Omental fat pad (tissue), 4 donors: ENCODE measurements around the gene KIF3A. TPM values are rescaled to one million over a fixed set of nuclear protein-coding genes. Genes with fewer than 3 reads are reported as not detected.

Experiments used
- ATAC-seq: fragments of 150-250 bp; one replicate; pipeline ENCODE4 v1.9.1; 2016; ENCODE audit warnings: mild to moderate bottlenecking, moderate library complexity; ENCODE audit not compliant: low FRiP score
- DNase-seq: peaks from one replicate; pipeline ENCODE4 v3.0.0-alpha.2; 2019; ENCODE audit warnings: low spot score
- total RNA-seq, 4 donors: library from RNA; depleted of rRNA; stranded (reverse); fragments of >200 nt; gene quantifications; one replicate each; pipeline ENCODE4 v1.1.0, GENCODE V29; 2016
- TF ChIP-seq, protein P1 (sequence below), 3 donors: fragments of 450-650 bp; IDR thresholded peaks; one replicate each; pipeline ENCODE4 v1.5.1; 2016 to 2017; ENCODE audit warnings: antibody characterized with exemption in 3 of 3, mild to moderate bottlenecking in 3 of 3, moderate library complexity in 2 of 3

The KIF3A gene
- total RNA-seq, 4 donors from 2014 or later = 4.4 to 10.4 (median 5.9) TPM

- TF ChIP-seq, protein P1, sequence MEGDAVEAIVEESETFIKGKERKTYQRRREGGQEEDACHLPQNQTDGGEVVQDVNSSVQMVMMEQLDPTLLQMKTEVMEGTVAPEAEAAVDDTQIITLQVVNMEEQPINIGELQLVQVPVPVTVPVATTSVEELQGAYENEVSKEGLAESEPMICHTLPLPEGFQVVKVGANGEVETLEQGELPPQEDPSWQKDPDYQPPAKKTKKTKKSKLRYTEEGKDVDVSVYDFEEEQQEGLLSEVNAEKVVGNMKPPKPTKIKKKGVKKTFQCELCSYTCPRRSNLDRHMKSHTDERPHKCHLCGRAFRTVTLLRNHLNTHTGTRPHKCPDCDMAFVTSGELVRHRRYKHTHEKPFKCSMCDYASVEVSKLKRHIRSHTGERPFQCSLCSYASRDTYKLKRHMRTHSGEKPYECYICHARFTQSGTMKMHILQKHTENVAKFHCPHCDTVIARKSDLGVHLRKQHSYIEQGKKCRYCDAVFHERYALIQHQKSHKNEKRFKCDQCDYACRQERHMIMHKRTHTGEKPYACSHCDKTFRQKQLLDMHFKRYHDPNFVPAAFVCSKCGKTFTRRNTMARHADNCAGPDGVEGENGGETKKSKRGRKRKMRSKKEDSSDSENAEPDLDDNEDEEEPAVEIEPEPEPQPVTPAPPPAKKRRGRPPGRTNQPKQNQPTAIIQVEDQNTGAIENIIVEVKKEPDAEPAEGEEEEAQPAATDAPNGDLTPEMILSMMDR (IDR thresholded peaks at IDR 0.05) = no peak
- ATAC-seq (no peak), DNase-seq (no peak)
Measured at GRCh38 chr5:132684922-132685720, 52.2 kb downstream of the KIF3A start.

- no peak for DNase-seq
- no peak for ATAC-seq
- TF ChIP-seq, protein P1 (IDR thresholded peaks at IDR 0.05) = no peak
Measured at GRCh38 chr5:132684491-132684890, 52.9 kb downstream of the KIF3A start.

GRCh38 chr5:132681983-132682382 is 55.4 kb downstream of the KIF3A start:
- no peak for DNase-seq
- TF ChIP-seq, protein P1 (IDR thresholded peaks at IDR 0.05) = no peak
- ATAC-seq = no peak

DNA sequence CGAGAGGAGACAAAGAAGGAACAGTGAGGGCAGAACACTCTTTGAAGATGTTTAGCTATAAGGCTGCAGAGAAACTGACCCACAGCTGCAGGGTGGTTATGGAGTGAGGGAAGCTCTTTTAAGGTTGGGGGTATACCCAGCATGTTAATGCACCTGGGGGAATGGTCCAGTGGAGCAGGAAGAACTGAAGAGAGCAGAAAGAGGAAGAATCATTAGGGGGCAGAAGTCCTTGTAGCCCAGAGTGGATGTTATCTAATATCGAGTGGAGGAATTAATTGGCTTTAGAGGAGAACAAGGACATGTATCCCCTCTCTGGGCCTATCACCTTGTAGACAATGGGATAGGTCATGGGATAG is 55.9 kb downstream of the KIF3A start:
- DNase-seq = no peak
- TF ChIP-seq, protein P1 (IDR thresholded peaks at IDR 0.05) = no peak
- ATAC-seq = no peak

DNA sequence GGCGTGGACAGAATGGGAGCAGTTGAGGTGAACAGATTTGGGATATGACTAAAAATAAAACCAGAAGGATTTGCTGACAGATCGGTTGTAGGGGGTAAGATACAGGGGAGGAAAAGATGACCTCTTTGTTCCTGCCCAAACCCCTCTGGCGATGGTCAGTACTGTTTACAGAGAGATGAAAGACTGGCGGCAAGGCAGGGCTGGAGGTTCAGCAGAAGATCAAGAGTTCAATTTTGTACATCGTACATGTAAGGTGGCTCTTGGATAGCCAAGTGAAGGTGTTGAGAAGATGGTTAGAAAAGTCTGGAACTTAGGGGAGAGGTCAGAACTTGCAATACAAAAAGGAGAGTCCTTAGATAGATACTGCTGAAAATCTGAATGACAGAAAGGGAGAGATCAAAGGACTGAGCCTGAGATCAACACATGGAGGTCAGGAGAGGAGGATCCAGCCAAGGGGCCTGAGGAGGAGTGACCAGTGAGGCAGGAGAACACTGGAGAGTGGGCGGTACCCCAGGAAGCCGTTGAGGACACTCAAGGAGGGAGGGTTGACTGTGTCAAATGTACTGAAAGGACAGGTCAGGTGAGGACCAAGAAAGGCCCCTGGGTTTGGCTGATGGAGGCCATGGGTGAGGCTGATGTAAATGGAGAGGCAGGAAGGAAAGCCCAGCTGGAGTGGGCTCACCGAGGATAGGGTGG is 56.4 kb downstream of the KIF3A start:
- DNase-seq (no peak), ATAC-seq (no peak)
- TF ChIP-seq, protein P1 (IDR thresholded peaks at IDR 0.05) = no peak

DNA sequence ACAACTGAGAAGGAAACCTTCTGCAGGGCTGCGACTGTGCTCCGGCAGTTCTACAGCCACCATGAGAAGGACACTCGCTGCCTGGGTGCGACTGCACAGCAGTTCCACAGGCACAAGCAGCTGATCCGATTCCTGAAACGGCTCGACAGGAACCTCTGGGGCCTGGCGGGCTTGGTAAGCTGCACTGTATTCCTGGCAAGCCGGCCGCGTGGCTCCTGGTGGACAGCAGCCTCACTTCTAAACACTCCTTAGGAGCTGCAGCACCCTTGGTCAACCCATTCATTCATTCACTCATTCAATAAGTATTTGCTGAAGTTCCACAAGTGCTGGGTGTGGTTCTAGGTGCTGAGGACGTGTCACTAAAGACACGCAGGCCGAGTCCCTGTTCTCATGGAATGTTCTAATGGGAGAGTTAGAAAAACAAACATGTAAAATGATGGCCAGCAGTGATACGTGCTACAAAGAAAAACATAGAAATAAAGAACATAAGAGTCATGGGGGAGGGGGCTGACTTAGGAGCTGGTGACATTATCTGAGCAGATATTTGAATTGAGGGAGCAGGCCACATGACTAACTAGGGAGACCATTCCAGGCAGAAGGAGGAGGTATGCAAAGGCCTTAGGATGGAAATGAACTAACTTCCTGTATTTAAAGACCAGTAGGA is 57.5 kb downstream of the KIF3A start:
- TF ChIP-seq, protein P1 (IDR thresholded peaks at IDR 0.05) = no peak
- no peak for ATAC-seq
- no peak for DNase-seq
